Measurements from ENCODE around the gene MAN1C1.

MAN1C1 gene

DNA sequence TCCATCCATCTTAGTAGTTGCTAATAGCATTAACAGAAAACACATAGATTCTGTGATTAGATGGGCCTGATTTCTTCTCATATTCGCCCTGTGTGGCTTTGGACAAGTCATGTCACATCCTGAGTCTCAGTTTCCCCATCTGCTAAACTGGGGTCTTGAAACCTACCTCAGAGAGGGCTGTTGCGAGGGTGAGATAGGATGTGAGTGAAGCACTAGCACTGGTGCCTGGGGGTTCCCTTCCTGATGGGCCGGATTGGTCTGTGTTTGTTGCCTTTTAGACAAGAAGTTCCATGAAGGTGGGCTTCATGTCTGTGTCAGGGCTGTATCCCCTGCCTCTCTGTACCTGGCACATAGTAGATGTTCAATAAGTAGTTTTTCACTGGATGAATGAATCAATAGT is 3.5 kb upstream of the MAN1C1 start:
- DNase-seq (ENCODE audit: low read depth in 1 of 2, low spot score in 1 of 2): no peak

DNA sequence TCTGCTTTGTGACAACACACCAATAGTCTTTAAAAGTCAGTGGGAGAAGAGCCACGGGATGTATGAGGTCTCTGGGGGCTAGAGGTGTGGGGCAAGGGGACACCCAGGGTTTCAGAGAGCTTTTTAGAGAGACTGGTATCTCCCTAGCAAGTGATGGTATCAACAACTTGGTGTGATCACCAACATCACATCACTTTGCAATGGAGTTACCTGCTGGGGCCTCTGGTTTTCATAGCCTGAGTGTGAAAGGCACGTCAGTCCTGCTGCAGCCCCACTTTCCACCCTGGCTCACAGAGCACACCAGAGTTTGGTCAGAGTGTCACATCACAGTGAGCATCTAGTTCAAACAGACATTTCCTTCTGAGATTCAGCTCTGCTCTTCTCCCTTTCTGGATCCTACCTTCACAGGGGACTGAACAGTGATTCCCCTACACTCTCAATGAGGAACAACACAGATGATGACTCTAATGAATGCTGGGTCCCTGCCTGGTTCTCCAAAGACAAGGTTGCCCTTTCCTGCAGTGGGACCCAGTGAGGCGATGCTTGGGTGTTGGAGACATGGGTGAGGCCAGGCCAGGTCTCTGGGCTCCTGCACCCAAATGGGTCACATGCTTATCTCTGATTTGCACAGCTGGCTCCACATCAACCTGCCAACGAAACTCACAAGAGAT is 2.0 kb upstream of the MAN1C1 start:
- DNase-seq (ENCODE audit: low read depth in 1 of 2, low spot score in 1 of 2): no peak

DNA sequence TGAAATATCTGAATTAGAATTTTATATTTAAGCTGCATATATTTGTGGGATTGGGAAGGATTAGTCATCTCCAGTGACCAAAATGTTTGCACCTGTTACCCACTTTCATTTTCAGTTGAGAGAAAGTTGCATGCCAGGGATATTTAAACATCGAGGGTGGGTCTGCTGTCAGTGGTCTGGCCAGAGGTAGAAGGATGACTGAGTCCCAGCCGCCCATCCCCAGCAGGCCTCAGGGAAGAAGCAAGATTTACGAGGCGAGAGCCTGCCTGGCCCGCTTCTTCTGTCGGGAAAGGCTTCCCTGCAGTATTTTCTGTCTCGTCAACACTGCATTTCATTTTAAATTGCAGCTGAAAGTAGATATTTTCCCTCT is 1.4 kb upstream of the MAN1C1 start:
- DNase-seq (ENCODE audit: low read depth in 1 of 2, low spot score in 1 of 2): no peak

DNA sequence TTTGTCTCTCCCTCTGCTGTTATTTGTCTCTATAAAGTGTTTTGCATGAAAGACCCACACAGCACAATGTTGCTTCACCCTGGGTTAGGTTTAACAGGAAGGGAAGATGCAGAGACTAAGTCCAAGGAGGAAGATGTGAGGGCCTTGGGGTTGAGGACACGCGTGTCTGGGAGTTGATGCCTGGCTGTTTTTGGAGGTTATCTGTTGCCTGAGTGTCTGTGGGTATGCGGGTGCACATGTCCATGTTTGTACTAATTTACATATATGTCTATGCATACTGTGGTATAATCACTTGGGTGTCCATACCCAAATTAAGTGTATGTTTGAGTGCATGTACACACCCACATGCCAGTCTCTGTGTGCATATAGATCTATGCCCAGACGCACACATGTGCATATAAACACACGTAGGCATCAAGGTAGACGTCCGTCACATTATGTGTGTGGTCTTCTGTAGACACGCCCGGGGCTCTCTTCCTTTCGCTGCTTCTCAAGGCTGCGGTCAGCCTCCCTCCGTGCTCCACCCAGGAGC is 962 bp upstream of the MAN1C1 start:
- no peak for DNase-seq (ENCODE audit: low read depth in 1 of 2, low spot score in 1 of 2)

DNA sequence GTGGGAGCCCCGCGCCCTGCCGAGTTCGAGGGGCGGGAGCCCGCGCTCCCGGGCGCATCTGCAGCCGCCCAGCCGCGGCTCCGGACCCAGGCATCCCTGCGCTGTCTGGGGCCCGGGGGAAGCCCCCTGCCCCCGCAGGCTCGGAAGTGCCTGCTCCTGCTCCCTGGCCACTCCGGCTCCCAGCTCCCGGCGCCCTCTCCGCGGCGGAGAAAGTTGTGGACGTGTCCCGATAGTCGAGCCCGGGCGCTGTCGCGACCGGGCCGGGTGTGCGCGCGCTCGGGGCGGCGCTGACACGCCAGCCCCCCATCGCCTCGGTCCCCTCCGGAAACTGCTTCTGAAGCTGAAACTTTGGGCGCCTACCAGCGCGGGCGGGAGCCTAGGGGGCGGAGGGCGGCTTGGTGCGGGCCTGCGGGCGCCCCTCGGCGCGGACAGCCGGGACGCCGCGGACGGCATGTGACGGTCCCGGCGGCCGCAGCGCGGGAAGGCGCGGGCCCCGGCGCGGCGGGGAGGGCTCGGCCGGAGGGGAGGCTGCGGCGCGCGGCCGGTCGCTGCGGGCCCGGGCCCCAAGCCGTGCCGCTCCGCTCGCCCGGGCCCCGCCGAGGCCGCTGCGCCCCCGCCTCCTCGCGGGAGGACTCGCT is 515 bp downstream of the MAN1C1 start:
- no peak for DNase-seq (ENCODE audit: low read depth in 1 of 2, low spot score in 1 of 2)

DNA sequence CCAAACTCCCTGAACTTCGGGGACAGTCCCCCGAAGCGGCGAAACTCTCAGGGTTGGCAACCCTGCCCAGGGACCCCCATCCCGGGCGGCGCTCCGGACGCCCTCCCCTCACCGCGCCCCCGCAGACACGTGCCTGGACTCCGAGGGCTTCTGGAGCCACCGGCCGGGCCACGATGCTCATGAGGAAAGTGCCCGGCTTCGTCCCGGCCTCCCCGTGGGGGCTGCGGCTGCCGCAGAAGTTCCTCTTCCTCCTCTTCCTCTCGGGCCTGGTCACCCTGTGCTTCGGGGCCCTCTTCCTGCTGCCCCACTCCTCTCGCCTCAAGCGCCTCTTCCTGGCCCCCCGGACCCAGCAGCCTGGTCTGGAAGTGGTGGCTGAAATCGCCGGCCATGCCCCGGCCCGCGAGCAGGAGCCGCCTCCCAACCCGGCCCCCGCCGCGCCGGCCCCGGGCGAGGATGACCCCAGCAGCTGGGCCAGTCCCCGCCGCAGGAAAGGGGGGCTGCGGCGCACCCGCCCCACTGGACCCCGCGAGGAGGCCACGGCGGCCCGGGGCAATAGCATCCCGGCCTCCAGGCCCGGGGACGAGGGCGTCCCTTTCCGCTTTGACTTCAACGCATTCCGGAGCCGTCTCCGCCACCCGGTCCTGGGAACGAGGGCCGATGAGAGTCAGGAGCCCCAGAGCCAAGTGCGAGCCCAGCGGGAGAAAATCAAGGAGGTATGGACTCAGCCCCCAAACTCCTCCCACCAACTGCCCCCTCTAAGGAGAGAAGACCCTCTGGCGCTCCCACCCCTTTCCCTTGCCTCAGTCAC is 1.2 kb downstream of the MAN1C1 start:
- no peak for DNase-seq (ENCODE audit: low read depth in 1 of 2, low spot score in 1 of 2)

DNA sequence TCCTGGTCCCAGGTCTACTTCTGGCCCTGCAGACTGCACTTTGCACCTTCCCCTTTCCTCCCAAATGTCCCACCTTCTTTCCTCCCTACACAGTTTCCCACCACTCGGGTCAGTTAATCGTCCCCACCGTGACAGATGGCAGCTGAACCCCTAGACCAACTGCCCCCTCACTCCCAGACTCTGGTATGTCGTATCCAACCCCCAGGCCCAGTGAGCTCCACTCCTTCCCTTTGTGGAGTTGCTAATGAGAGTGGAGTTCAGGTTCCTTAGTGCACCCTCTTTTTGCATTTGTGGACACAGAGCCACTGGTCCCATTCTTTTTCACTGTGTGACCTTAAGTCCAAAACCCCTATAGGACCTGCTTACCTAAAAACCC is 1.8 kb downstream of the MAN1C1 start:
- DNase-seq (ENCODE audit: low read depth in 1 of 2, low spot score in 1 of 2): no peak

DNA sequence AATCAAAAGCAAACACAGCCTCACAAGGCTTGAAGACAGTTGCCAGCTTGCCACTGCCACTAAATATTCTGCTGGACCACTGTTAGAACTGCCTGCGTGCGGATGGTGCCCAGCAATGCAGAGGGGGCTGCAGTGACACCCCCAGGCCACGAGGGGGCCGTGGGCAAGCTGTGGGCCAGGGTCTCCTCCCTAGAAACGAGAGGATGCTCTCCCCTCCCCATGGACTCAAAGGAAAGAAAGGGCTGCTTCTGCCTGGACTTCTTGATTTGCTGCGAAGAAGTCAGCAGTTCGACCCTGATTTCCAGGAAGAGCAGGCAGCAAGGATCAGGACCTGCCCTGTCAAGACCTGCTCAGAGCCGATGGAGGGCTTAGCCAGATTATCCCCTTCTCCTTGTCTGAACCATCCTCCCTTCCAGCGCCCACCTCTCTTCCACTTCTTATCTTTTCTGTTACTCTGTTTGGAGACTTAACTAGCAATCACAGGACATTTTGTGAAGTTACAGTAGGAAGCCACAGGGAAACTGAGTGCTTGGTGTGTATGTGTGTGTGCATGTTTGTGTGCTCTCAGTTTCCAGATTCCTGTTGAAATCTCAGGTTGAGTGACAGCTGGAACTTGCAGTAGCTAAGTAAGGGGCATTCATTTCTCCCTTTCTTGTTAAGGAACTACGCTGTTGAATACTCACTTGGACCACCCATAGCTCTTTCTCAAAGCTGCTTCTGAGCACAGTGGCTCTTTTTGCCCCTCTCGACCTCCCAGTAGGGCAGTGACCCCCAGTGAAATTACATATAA is 2.7 kb downstream of the MAN1C1 start:
- peak in 1 of 2 donors; percentile 38 for DNase-seq (ENCODE audit: low read depth in 1 of 2, low spot score in 1 of 2)

DNA sequence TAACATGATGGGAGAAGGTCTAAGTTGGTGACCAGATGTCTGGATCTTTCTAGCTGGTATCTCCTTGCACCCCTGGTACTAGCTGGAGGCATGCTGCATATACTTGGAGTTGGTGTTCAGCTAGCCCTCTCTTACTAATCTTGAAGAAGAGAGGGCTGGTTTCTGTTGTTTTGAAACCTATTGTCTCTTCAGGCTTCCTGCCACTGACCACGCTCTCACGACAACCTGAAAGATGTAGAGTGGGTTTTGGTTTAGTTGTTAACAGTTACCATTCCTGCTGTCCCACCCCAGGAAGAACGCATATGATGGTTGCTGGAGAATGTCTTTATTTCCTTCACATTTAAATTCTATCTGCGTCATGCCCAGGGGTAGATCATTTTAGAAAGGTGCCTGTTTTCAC is 3.6 kb downstream of the MAN1C1 start:
- no peak for DNase-seq (ENCODE audit: low read depth in 1 of 2, low spot score in 1 of 2)

DNA sequence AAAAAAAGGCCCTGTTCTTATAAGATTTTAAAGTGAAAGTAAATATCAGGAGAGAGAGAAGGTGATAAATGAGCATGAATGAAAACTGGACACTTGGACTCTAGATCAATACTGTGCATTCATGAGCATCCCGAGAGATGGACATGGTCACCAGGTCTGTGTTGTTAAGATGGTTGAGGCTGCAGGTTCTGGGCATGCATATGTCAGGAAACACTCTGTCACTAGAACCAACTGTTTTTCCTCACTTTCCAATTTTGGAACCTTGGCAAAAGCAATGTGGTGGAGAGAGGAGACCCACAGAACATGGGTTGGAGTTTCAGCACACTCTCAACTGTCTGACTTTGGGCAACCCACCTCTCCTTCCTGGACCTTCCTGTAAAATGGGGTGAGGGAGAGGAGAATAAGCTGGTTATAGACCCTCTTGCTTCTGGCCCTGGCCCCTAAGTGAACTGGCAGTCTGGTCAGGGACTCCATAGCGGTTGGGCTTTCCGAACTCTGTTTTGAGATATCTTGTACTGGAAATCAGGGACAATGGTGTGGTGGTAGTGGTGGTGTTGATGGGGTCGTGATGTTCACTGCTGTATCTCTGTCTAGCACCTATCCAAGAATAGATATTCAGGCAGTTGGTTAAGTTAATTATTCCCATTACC is 4.2 kb downstream of the MAN1C1 start:
- DNase-seq (ENCODE audit: low read depth in 1 of 2, low spot score in 1 of 2): no peak

DNA sequence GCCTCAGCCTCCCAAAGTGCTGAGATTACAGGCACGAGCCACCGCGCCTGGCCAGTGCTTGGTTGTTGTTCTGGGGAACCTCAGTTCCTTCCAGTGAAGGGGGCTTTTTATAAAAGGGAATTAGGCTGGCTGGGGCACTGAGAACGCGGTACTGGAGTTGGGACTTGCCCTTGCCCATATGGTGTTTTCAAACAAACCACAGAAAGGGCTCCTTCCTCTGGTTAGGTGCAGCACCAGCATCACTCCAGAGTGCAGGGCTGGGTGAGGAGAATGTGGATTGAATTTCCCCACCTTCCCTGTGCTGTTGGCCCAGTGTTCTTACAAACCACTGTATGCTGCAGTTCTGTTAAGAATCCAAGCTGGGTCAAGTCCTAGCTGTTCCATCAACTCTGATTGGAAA is 5.3 kb downstream of the MAN1C1 start:
- no peak for DNase-seq (ENCODE audit: low read depth in 1 of 2, low spot score in 1 of 2)

DNA sequence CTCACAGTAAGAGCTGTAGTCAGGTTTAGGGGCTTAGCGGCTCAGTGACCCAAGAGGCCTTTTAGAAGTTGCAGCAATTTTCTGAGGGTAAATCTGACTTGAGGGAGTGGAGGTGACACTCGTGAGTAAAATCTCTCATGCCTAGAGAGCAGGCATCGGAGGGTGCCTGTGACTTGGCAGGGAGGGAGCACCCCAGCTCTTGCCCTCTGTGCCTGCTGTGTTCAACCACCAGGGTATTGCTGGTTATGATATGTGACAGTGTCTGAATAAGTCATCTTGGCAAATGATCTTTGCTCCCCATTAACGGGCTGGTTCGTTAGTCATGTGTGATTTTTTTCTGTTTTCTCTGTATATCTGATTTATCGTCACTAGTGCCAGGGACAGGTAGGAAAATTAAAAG is 5.9 kb downstream of the MAN1C1 start:
- DNase-seq (ENCODE audit: low read depth in 1 of 2, low spot score in 1 of 2): no peak

DNA sequence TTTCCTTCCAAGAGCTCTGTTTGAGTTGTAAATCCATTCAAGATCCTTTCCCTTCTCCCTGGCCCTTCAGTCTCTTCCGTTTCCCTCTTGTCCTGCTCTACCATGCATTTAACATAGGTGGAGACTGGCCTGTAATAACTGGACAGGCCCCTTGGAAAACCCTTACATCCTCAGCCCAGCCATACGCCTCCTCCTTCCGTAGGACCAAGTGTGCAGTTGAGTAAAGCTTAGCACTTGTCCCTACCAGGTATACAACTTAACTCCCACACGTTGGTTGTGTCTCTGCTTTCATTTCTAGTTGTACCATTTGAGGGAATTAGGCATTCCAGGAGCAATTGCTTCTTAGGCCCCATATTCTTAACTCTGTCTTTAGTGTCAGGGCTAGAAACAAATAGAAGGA is 6.4 kb downstream of the MAN1C1 start:
- no peak for DNase-seq (ENCODE audit: low read depth in 1 of 2, low spot score in 1 of 2)

DNA sequence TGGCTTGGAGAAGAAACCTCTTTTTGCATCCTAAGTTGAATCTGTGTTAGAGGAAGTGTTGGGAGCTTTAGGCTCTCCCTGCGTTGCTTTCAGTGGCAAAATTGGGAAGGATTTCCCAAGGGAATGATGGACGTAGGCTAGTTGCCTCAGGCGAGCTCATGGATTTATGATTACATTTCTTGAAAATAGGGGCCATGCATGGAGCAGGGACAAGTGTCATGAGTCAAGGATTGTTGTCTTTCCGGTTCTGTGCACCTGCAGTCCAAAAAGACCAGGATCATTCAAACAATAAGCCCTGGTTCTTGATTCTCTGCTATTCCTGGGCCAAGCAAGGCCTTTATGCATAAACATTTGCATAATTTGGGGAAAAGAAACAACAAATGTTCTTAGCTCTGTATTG is 7.1 kb downstream of the MAN1C1 start:
- no peak for DNase-seq (ENCODE audit: low read depth in 1 of 2, low spot score in 1 of 2)

DNA sequence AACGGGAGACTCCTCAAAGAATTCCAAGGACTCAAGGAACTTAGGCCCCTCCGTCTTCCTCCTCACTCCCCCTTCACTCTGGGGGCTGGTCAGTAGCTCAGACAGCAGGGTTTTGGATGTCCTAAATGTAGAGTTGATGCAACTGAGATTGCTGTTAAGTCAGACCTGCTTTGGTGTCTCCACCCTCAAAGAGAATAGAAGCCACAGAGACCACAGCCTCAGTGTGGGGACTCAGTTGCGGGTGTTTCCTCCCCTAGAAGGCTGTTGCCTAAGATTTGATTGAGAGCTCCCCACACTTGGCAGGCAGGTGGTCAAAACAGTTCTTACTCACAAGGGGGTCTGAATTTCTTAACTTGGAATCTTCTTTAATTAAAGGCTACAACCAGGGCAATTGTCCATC is 7.6 kb downstream of the MAN1C1 start:
- no peak for DNase-seq (ENCODE audit: low read depth in 1 of 2, low spot score in 1 of 2)

DNA sequence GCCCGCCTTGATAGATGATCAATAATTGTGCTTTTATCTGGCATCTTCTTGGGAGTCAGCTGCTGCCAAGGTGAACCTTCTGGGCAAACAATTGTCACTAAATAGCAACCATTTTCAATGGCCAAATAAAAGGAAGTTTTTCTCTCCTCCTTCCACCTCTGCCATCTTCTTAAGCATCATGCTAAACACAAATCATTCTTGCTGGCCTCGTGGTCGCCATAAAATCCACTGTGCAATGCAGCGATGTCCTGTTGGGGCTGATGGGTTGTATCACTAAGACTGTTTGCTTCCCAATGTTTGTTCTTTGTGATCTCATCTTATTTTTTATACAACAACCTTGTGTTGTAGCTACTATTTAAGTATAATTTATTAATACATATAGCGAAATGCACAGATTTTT is 8.0 kb downstream of the MAN1C1 start:
- no peak for DNase-seq (ENCODE audit: low read depth in 1 of 2, low spot score in 1 of 2)

DNA sequence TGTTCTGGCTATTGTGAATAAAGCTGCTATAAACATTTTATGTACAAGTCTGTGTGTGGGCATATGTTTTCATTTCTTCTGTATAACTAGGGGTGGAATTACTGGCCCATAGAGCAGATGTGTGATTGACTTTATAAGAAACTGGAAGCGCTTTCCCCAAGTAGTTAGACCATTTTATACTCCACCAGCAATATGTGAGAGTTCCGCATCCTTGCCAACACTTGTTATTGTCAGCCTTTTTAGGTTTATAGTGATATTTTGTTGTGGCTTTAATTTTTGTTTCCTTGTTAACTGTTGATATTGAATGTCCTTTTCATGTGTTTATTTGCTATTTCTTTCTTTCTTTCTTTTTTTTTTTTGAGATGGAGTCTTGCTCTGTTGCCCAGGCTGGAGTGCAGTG is 9.4 kb downstream of the MAN1C1 start:
- no peak for DNase-seq (ENCODE audit: low read depth in 1 of 2, low spot score in 1 of 2)

DNA sequence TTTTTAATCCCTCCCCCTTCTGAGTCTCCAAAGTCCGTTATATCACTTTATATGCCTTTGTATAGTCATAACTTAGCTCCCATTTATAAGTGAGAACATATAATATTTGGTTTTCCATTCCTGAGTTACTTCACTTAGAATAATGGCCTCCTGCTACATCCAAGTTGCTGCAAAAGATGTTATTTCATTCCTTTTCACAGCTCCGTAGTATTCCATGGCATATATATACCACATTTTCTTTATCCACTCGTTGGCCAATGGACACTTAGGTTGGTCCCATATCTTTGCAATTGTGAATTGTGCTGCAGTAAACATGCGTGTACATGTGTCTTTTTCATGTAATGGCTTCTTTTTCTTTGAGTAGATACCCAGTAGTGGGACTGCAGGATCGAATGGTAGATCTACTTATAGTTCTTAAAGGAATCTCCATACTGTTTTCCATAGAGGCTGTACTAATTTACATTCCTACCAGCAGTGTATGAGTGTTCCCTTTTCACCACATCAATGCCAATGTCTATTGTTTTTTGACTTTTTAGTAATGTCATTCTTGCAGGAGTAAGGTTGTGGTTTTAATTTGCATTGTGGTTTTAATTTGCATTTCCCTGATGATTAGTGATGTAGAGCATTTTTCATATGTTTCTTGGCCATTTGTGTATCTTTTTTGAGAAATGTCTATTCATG is 12.3 kb downstream of the MAN1C1 start:
- no peak for DNase-seq (ENCODE audit: low read depth in 1 of 2, low spot score in 1 of 2)

DNA sequence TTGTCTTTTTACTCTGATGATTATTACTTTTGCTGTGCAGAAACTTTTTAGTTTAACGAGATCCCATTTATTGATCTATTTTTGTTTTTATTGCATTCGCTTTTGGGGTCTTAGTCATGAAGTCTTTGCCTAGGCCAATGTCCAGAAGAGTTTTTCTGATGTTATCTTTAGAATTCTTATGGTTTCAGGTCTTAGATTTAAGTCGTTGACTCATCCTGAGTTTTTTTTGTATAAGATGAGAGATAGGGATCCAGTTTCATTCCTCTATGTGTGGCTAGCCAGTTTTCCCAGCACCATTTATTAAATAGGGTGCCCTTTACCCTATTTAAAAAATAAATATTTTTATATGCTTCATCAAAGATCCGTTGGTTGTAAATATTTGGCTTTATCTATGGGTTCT is 13.2 kb downstream of the MAN1C1 start:
- no peak for DNase-seq (ENCODE audit: low read depth in 1 of 2, low spot score in 1 of 2)

DNA sequence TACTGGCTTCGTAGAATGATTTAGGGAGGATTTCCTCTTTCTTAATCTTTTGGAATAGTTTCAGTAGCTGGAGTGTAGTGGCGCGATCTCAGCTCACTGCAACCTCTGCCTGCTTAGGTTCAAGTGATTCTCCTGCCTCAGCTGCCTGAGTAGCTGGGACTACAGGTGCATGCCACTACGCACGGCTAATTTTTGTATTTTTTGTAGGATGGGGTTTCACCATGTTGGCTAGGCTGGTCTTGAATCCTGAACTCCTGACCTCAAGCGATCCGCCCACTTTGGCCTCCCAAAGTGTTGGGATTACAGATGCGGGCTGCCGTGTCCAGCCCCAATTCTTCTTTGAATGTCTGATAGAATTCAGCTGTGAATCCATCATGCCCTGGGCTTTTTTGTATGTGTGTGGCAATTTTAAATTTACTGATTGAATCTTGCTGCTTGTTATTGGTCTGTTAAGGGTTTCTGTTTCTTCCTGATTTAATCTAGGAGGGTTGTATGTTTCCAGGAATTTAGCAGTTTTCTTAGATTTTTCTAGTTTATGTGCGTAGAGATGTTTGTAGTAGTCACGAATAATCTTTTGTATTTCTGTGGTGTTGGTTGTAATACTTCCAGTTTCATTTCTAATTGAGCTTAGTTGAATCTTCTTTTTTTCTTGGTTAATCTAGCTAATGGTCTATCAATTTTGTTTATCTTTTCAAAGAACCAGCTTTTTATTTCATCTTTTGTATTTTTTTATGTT is 15.3 kb downstream of the MAN1C1 start:
- no peak for DNase-seq (ENCODE audit: low read depth in 1 of 2, low spot score in 1 of 2)
